HG03378 (cell line): Measurements from ENCODE around the gene RNF14.

Source experiments
- ATAC-seq: cut with Tn5 transposase; IDR thresholded peaks from one replicate; pipeline ENCODE4 v1.9.1; 2021; ENCODE audit warnings: mild to moderate bottlenecking, moderate library complexity; ENCODE audit not compliant: unreplicated experiment

Gene RNF14

GRCh38 chr5:141947316-141947715 is 21.6 kb upstream of the RNF14 start:
- no peak for ATAC-seq

GRCh38 chr5:141948812-141949211 is 20.1 kb upstream of the RNF14 start:
- ATAC-seq, result no peak

DNA sequence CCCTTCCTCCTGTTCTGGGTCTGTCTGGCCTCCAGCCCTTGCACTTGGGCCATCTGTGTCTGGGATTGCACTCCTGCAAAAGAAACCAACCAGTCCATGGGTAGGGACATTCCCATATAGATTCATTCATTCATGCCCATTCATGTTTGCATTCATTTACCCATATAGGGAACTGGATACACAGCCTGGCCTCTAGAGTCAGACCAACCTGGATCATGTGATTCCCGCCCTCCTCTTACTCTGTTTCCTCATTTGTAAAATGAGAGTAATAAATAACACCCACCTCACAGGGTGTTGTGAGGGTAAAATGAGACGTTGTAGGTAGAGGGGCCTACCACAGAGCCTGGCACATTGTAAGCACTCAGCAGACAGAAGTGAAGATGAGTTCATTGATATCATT is 19.4 kb upstream of the RNF14 start:
- ATAC-seq, result no peak

GRCh38 chr5:141950207-141951005 is 18.5 kb upstream of the RNF14 start:
- ATAC-seq, result no peak

GRCh38 chr5:141951332-141951781 is 17.5 kb upstream of the RNF14 start:
- peak; percentile 74 for ATAC-seq

GRCh38 chr5:141952020-141952419 is 16.9 kb upstream of the RNF14 start:
- ATAC-seq, result no peak

- no peak for ATAC-seq
Observed at GRCh38 chr5:141954194-141954593, 14.7 kb upstream of the RNF14 start.

DNA sequence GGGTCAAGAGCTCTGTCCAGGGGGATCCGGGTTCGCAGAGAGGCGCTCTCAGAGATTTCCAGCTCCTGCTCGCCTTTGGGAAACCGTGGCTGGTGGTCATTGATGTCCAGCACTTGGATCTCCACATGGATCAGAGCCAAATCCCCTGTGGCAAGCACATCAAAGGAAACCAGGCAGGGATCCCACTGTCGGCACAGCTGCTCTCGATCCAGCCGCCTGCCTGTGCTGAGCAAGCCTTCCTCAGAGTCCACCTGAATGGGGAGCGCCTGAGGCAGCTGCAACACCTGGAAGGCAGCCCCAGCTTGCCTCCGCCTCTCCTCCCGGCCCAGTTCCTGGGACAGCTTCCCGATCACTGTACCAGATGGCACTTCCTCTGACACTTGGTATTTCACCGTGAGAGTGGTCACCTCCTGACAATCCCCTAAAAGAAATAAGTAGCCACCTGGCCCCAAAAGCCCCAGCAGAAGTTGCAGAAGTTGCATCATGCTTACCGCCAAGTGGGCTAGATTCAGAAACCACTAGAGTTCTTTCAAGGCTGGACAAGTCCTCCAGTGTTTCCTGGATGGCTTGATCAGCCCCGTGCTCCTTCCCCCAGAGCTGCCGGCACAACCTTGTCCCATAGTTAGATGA is 11.4 kb upstream of the RNF14 start:
- no peak for ATAC-seq

GRCh38 chr5:141958113-141958512 is 10.8 kb upstream of the RNF14 start, which contains the start of gene PCDH12:
PCDH12 (minus strand) TSS chr5:141958202; CDS start chr5:141957851, 351 bp downstream.
- no peak for ATAC-seq

- ATAC-seq, result no peak
Observed at GRCh38 chr5:141958546-141959172, 10.2 kb upstream of the RNF14 start.

DNA sequence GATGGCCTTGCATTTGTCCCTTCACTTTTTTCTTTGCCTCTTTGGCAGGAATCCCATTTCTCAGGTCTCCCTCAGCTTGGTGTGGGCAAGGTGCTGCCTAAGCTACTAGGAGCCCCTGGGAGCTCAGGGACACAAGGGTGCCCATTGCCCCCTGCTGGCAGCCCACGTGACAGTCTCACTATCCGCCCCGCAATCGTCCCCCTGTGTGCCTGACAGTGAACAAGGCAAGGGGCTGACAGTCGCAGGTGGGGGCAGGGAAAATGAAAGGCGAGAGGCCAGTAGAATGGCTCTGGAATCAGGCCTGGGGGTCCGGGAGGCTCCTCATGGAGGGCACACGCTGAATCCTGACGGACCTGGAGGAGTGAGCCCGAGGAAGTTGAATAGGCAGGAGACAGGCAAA is 8.9 kb upstream of the RNF14 start:
- no peak for ATAC-seq

- ATAC-seq, result peak; percentile 95
Observed at GRCh38 chr5:141960449-141961323, 8.2 kb upstream of the RNF14 start.

DNA sequence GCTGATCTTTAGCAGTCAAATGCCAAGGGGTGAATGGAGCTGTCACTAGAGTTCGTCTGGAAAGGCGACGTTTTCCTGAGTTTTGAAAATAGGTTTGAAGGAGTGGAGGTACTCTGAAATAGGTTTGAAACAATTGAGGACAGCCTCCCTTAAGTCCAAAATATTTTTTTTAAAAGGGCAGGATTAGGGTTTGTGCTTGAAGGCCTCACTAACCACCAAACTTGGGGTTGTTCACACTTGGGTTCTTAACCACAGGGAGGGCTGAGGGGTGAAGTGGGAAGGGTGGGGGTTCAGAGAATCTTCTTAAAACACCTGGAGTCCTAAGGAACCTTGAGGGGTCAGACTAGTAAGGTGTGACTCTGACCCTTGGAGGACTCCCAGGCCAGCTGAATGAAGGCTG is 7.4 kb upstream of the RNF14 start:
- ATAC-seq, result no peak

DNA sequence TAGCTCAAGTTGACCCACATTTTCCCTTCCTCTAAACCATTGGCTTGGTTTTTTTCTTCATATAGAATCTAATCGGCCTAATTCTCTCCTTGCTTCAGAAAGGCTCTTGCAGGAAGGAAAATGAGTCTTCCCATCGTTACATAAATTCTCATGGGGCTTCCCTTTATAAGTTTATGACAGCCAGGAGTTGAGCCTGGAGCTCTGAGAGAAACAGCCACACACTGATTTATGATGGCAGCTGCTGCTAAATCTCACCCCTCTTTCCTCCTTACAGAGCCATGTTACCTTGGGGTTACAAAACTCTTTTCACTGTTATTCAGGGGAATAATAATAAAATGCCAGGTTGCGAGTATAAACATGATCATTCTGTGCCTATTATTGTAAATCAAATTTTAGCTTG is 5.2 kb upstream of the RNF14 start:
- ATAC-seq, result no peak

DNA sequence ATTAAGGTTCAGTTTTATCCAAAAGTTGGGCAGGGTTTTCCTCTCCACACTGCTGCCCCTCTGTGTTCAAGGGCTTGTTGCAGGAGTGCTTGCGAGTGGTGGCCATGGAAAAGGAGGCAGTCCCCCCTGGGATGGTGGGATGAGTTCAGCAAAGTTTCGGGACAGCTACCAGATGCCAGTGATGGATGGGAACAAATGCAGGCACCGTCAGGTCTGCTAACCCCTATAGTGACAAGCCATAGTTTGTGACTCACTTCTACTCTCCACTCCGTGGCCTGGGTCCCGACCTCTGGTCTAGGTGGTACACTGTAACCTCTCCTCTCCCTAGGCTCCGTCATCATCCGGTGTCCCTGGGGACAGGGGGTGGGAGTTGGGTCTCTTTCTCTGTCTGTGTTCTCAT is 3.8 kb upstream of the RNF14 start:
- no peak for ATAC-seq

DNA sequence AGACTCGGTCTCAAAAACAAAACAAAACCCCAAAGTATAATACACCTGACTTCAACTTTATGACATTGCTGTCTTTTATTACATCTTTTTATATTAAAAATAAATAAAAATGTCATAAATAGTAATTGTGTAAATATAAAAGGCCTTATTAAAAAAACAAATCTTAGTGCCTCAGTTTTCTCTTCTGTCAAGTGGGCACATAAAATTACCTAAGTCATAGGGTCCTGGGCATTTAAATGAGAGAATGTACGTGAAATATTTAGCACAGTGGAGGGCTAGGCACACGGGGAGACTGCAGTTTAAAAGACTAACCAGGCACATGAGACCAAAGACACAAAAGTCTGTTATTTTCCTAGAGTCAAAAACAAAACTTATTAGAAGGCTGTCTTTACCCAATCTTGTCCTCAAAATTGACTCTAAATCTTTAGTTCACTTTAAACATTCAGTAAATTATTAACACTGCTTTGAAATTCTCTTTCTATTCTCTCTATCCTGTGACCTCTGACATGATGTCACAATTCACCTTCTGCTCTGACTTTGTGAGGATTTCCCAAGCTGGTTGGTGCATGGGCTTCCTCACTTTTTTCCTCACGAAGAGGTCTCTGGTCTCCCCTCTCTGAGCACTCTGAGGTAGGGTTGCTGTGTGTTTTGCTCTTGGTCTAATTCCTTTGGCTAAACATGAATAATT is 2.5 kb upstream of the RNF14 start:
- ATAC-seq, result no peak

DNA sequence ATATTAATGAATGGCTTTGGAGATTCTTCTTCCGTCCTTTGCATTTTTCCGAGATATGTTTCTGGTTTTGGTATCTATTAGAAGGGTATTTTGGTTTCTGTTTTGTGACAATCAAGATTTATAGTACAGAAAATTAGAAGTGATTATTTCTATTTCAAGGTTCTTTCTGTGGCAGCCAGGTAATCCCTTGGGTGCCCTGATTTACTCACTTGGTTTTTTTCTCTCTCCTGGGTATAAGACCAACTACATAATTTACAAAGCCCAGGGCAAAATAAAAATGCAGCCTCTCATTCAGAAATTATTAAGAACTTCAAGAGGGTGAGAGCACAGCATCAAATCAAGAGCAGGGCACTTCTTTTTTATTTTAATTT is 2.0 kb upstream of the RNF14 start:
- ATAC-seq, result no peak

- peak; percentile 75 for ATAC-seq
Observed at GRCh38 chr5:141969783-141970771, 1.2 kb downstream of the RNF14 start.

DNA sequence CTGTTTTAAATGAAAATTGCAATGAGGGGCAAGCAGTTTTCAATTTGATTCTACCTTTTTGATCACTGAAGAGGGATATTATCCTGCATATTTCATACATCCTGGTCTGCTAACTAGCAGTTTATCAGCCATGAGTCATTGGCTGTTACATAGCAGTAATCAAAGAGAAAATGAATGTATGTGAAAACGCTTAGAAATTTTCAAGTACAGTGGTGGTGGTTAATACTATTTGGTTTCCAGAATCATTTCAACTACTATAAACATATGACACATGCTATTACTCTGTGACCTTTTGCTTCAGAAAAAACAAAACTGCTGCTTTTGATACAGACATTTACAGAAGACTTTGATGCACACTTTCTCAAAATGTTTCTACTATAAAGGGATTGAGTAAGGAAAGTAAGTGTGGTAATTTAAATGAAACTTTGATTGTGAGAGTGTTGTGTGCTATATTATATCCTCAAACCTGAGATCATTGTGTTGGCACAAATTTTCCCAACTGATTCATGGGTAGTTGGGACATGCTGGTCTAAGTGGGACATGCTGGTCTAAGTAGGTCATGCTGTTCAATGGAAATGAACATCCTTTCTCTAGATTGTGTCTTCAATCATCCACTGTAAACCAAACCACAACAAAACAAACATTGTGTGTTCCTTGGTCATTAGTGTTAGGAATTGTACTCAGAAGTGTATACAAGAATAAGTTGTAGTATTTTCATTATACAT is 5.1 kb downstream of the RNF14 start:
- ATAC-seq, result no peak
